Astrocyte of the spinal cord (primary cell): ENCODE data around the gene OPCML.

Source experiments
- DNase-seq: peaks from one replicate; pipeline ENCODE4 v3.0.0; 2011; ENCODE audit warnings: low read depth, low spot score
- H3K4me3 ChIP-seq: 2 replicates; pipeline ENCODE4 v1.5.1; 2011; ENCODE audit warnings: low read depth, mild to moderate bottlenecking, low read length, moderate library complexity
- CTCF ChIP-seq: IDR thresholded peaks from 2 replicates; pipeline ENCODE4 v1.5.1; 2012; ENCODE audit warnings: low read depth, mild to moderate bottlenecking, low read length, inconsistent platforms
- in situ Hi-C: cut with HindIII; loops from 2 replicates; pipeline ENCODE4 v1.10.0; 2017; ENCODE audit warnings: low sequenced_read_pairs

Gene OPCML

GRCh38 chr11:132777067-132777975 lies 755.0 kb downstream of the OPCML start:
- no peak for TF ChIP-seq CTCF
- no peak for DNase-seq
- in situ Hi-C loops, result no loop called here
- H3K4me3 ChIP-seq, result no peak overlapping the region

- no peak for DNase-seq
- in situ Hi-C loops, result no loop called here
- TF ChIP-seq CTCF, result no peak
- no peak overlapping the region for H3K4me3 ChIP-seq
These were observed 758.5 kb downstream of the OPCML start for GRCh38 chr11:132773751-132774150.

GRCh38 chr11:132772703-132773545 lies 759.4 kb downstream of the OPCML start:
- no peak for TF ChIP-seq CTCF
- in situ Hi-C loops, result no loop called here
- DNase-seq, result no peak
- no peak overlapping the region for H3K4me3 ChIP-seq

GRCh38 chr11:132771746-132772145 lies 760.6 kb downstream of the OPCML start:
- no peak overlapping the region for H3K4me3 ChIP-seq
- in situ Hi-C loops, result no loop called here
- TF ChIP-seq CTCF, result no peak
- DNase-seq, result no peak

- no peak overlapping the region for H3K4me3 ChIP-seq
- in situ Hi-C loops, result no loop called here
- DNase-seq, result peak; percentile 12
- no peak for TF ChIP-seq CTCF
These were observed 761.3 kb downstream of the OPCML start for GRCh38 chr11:132770829-132771530.

GRCh38 chr11:132763503-132763902 lies 768.8 kb downstream of the OPCML start:
- TF ChIP-seq CTCF, result no peak
- no peak overlapping the region for H3K4me3 ChIP-seq
- DNase-seq, result no peak
- in situ Hi-C loops, result no loop called here
